C1 segment of cervical spinal cord (tissue), 14 donors: ENCODE results near the gene GOT2.
"Not testable (repeated sequence)": the region's sequence is repeated elsewhere in the genome, so short reads cannot be mapped to it uniquely, and the experiment has no call there.

Experiments used
- DNase-seq, 14 donors: peaks; one replicate each; lab custom pipeline; 2025; lab: John Stamatoyannopoulos, UW

The GOT2 gene

GRCh38 chr16:58717994-58718393 is 16.1 kb downstream of the GOT2 start:
- DNase-seq = no peak

GRCh38 chr16:58716468-58716867 is 17.6 kb downstream of the GOT2 start:
- no peak for DNase-seq

DNA sequence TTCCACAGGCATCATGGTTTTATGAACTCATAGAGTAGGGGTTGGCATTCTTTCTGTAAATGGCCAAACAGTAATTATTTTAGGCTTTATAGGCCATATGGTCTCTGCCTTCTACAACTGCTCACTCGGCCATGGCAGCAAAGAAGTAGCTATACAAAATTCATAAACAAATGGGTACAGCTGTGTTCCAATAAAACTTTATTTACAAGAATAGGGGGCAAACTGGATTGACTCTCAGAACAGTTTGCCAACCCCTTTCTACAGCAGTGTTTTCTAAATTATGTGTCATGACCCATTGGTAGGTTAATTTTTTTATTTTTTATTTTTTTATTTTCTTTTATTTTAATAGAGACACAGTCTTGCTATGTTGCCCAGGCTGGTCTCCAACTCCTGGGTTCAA is 20.4 kb downstream of the GOT2 start:
- no peak for DNase-seq

- DNase-seq = no peak
Observed at GRCh38 chr16:58709333-58709732, 24.8 kb downstream of the GOT2 start.

- no peak for DNase-seq
Observed at GRCh38 chr16:58699151-58699550, 35.0 kb downstream of the GOT2 start.

- DNase-seq = no peak
Observed at GRCh38 chr16:58695368-58695767, 38.7 kb downstream of the GOT2 start.

DNA sequence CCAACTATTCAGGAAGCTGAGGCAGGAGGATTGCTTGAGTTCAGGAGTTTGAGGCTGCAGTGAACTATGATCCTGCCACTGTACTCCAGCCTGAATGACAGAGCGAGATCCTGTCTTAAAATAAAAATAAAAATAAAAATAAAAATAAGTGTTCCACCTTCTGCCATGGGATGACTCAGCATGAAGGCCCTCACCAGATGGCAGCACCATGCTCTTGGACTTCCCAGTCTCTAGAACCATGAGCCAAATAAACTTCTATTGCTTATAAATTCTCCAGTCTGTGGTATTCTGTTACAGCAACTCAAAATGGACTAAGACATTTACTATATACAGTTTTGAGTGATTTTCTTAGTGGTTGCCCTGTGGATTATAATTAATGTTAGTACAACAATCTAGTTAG is 41.7 kb downstream of the GOT2 start:
- DNase-seq = no peak

DNA sequence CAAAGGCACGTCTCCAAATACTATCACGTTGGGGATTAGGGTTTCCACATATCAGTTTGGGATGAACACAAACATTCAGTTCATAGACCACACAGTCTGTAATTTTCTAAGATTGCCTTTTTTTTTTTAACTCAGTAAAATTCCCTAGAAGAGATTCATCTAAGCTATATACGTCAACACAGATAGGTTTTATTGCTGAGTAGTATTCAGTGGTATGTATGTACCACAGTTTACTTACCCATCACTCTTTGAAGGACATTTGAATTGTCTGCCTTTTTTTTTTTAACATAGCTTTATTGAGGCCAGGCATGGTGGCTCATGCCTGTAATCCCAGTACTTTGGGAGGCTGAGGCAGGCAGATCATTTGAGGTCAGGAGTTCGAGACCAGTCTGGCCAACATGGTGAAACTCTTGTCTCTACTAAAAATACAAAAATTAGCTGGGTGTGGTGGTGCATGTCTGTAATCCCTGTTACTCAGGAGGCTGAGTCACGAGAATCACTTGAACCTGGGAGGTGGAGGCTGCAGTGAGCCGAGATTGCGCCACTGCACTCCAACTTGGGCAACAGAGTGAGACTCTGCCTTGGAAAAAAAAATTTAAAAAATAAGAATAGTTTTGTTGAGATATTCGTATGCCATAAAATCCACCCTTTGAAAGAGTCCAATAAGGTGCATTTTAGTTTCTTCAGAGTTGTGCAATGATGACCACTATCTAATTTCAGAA is 47.0 kb downstream of the GOT2 start:
- not testable (repeated sequence) for DNase-seq

GRCh38 chr16:58685084-58685449 is 49.0 kb downstream of the GOT2 start:
- DNase-seq = no peak

DNA sequence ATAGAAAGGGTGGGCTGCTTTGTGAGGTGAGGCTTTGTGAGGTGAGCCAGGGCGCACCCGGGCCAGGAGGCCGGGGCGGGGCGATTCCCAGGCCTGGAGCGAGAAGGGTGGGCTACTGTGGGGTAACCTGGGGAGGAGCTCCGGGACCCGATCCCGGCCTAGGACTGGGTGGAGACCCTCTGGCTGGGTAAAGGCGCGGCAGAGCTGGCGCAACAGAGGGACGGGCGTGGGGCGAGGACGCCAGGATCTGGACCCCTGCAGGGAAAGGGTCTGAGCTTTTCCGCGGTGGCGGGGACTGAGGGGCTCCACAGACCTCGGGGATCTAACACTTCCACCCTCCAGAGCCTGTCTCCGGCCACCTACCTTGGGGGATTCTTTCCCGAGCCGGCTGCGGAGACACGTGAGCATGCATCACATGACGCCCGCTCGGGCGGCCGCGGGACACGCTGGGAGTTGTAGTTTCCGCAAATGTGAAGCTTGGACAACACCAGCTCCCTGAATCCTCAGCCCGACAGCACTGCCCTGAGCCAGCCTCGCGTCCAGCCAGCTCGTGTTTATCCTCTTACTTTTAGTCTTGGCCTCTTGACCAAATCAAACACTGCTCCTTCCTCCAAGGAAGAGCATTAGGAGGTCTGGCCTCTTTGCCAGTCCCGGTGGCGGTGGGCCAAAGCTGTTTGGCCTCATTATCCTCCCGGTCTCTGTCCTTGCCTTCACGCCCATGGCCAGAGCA is 49.6 kb downstream of the GOT2 start, which contains the start of gene SLC38A7:
Gene SLC38A7, minus strand, starts transcription at position 417 of the 730 bp plus-strand sequence. CDS start 4,644 bp downstream, outside the sequence.
- peak; percentile 16 to 89 (median 78) for DNase-seq

DNA sequence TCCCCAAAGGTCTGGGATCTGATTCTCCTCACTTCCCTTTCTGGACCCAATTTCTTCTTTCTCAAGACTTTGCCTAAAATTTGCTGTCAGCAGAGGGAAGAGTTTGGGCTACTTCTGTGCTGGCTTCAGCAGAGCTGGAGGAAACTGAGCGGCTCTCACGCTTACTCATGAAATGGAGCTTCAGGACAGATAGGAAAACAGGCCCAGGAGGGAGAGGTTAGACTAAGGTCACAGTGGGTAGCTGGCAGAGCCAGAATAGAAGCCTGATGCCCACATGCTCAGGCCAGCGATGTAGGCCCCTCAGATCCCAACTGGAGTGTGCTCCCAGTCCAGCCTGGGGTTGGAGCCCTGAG is 50.1 kb downstream of the GOT2 start:
- DNase-seq = peak in 1 of 14 donors; percentile 29

GRCh38 chr16:58679763-58680162 is 54.4 kb downstream of the GOT2 start:
- DNase-seq = no peak

DNA sequence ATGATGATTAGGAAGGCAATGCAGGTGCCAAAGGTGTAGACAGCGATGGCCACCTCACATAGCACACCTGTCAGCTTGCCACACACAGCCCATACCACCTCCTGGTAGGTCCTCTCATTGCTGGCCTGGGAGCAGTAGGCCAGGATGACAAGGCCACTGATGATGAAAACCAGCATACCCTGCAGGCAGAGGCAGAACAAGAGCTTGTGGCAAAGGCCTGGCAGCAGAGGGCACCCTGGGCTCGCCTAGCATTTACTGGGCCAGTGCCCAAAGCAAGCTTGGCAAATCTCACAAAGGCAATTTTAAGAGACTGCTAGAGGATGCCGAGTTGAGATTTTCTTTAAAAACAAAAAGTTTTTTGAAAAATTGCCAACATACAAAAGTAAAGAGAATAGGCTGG is 55.4 kb downstream of the GOT2 start:
- DNase-seq = peak in 11 of 14 donors; percentile 3 to 68 (median 30)

- no peak for DNase-seq
Observed at GRCh38 chr16:58678269-58678668, 55.8 kb downstream of the GOT2 start.

GRCh38 chr16:58670946-58671583 is 63.1 kb downstream of the GOT2 start:
- DNase-seq = no peak

- no peak for DNase-seq
Observed at GRCh38 chr16:58670177-58670576, 63.9 kb downstream of the GOT2 start.

DNA sequence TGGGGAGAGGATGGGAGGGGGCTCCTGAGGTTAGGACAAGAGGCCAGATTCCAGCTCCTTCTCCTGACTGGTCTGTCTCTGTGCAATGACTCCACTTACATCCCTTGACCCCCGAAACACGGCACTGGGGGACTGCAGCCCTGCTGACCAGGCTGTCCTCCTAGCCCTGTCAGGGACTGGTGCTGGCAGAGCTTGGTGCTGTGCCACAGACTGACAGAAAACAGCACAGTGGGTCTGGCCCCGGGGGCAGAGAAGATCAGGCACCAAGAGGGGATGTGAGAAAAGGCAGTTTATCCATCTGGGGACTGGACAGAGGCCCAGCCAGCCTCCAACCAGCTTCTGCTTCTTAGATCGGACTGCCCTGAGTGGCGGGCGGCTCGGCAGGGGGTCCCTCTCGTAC is 68.9 kb downstream of the GOT2 start:
- DNase-seq = no peak

DNA sequence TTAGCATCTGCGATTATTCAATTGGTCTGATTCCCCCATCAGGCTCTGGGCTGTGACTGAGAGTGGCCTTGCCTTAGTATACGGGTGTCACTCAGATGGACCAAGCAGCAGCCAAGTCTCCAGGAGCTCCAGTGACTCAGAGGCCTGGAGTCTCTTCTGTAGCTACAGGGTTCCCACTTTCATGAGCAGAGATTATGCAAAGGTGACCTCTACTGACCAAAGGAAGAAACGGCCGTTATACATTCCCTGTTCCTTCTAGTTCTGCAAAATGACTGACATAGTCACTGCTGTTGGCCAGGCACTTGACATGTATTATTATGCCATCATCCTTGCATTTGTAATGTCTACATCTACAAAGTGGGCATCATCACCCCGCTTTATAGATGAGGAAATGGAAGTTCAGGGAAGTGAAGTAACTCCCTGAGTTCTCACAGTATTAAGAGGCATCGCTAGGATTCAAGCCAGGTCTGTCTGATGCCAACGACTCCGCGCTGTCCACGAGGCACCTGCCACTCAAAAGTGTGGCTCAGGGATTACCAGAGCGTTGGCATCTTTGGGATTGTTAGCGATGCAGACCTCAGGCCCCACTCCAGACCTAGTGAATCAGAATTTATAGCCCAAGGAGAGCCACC is 72.8 kb downstream of the GOT2 start:
- peak in 9 of 14 donors; percentile 4 to 70 (median 17) for DNase-seq

- DNase-seq = not testable (repeated sequence)
Observed at GRCh38 chr16:58659911-58660310, 74.2 kb downstream of the GOT2 start.

DNA sequence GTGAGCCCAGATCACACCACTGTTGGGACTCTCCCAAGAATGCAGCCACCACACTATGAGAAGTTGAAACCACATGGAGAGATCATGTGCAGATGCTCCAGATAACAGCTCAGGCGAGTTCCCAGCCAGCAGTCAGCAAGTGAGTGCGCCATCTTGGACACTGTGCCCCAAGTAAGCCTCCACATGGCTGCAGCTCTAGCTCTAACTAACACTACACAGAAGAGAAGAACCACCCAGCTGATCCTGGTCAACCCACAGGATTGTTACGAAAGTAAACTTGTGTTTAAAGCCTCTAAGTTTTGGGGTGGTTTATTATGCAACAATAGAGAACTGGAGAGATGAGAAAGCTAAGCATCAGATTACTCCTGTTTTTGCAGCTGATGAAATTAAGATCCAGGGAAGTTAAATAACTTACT is 75.3 kb downstream of the GOT2 start:
- DNase-seq = no peak
